PFSK-1 (cell line): Measurements from ENCODE around the gene KIF15.
A peak's percentile ranks its signal among the peaks of the same experiment; 100 is the strongest.

Source experiments
- FOXP2 ChIP-seq: optimal IDR thresholded peaks from 2 replicates; pipeline ENCODE3; 2011; ENCODE audit warnings: borderline replicate concordance, control low read depth, inconsistent platforms; ENCODE audit not compliant: insufficient read depth; ENCODE audit errors: extremely low read length, extremely low read depth
- POLR2AphosphoS5 ChIP-seq: IDR thresholded peaks from 2 replicates; pipeline ENCODE4 v1.6.1; 2012; ENCODE audit warnings: low read depth, mild to moderate bottlenecking, control low read depth, low read length, moderate library complexity
- REST ChIP-seq, 2 experiments: IDR thresholded peaks; 2 replicates each; pipeline versions ENCODE4 v1.6.1 to v1.8.0; 2011 to 2012; ENCODE audit warnings: low read depth in 2 of 2, low read length in 2 of 2, control low read depth in 1 of 2, inconsistent platforms in 1 of 2, mild to moderate bottlenecking in 1 of 2, moderate library complexity in 1 of 2; ENCODE audit not compliant: insufficient read depth in 1 of 2
- SIN3A ChIP-seq: IDR thresholded peaks from 2 replicates; pipeline ENCODE4 v1.6.1; 2012; ENCODE audit warnings: mild to moderate bottlenecking, low read length, moderate library complexity, borderline replicate concordance; ENCODE audit not compliant: insufficient read depth
- TAF1 ChIP-seq: IDR thresholded peaks from 2 replicates; pipeline ENCODE4 v1.6.1; 2012; ENCODE audit warnings: low read length, control low read depth, borderline replicate concordance; ENCODE audit not compliant: insufficient read depth

KIF15 gene

GRCh38 chr3:44861412-44862225 lies 100.0 kb downstream of the KIF15 start, which contains the start of gene TMEM42:
TSS of gene TMEM42 (plus strand) at chr3:44861912. CDS start at chr3:44861925, 13 bp downstream.
- peak; percentile 64; the same call in 1 of the 2 replicates for TF ChIP-seq POLR2AphosphoS5
- TF ChIP-seq SIN3A = no peak
- TF ChIP-seq REST (IDR thresholded peaks at IDR 0.05; ENCODE audit: insufficient read depth in 1 of 2, low read depth in 2 of 2, low read length in 2 of 2) = no peak
- peak; percentile 65 for TF ChIP-seq FOXP2

DNA sequence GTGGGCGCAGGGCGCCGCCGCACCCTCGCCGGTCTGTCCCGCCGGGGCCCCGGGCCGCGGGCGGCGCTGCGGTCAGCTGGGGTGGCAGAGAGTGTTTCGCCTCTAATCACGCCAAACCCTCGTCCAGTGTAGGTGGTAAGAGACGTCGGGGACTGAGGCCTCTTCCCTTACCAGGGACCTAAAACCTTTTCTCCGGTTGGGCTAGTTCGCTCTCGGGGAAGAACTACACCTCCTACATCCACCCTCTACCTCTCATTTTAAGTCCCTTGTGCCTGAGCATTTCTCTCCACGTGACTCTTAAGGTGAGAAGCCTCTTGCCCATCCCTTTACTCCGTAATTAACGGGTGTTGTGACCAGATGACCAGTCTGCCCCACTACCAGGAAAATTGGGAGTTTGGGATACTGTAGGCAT lies 100.6 kb downstream of the KIF15 start:
- TF ChIP-seq POLR2AphosphoS5 (no peak), SIN3A (no peak), TAF1 (no peak), REST (IDR thresholded peaks at IDR 0.05; ENCODE audit: insufficient read depth in 1 of 2, low read depth in 2 of 2, low read length in 2 of 2) (no peak), FOXP2 (no peak)

DNA sequence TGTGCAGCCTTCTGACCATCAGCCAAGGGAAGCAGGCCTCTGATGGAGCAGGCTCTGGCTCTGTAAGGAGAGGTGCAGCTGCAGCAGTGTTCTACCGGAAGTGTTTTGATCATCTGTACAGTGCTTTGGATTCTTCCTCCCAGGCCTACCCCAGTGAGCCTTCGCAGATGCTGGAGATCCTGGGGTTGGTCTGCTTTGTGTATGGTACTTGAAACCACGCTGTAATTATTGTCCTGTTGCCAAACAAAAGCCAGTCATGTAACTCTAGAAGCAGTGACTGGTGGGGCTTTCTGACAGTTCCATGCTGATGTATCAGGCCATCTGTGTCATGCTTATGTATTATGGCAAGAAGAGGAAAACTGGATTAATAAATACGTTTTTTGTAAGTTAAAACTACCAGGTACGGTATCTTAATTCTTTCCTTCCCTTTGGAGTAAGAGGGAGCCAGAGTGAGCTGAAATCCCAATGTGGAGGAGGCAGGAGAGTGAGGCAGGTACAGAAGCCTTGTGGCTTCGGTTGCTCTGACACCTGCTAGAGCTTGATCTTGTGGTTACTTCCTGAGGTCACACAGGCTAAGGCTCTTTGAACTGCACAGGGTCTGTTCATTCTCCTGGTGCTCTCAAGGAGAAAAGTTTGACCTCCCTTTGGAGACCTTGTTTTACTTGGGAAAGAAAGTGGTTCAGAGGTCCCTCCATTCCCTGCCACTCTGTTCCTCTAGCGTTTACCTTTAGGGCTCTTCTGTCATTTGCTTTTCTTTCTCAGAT lies 103.9 kb downstream of the KIF15 start:
- no peak for TF ChIP-seq POLR2AphosphoS5
- no peak for TF ChIP-seq REST (IDR thresholded peaks at IDR 0.05; ENCODE audit: insufficient read depth in 1 of 2, low read depth in 2 of 2, low read length in 2 of 2)
- TF ChIP-seq TAF1 = no peak

- no peak for TF ChIP-seq SIN3A
- no peak for TF ChIP-seq POLR2AphosphoS5
- no peak for TF ChIP-seq FOXP2
- TF ChIP-seq TAF1 = no peak
- no peak for TF ChIP-seq REST (IDR thresholded peaks at IDR 0.05; ENCODE audit: insufficient read depth in 1 of 2, low read depth in 2 of 2, low read length in 2 of 2)
Measured at GRCh38 chr3:44867421-44868111, 106.0 kb downstream of the KIF15 start.
